Vagina (tissue), 2 donors: ENCODE measurements around the gene SCUBE1. TPM values are rescaled to one million over a fixed set of nuclear protein-coding genes. Genes with fewer than 3 reads are reported as not detected.

Source experiments
- DNase-seq, 2 donors: peaks; one replicate each; pipeline ENCODE4 v3.0.0-alpha.2; 2017; ENCODE audit errors: extremely low spot score in 2 of 2
- H3K27ac ChIP-seq: fragments of 200-600 bp; sonication (generic); one replicate; pipeline ENCODE4 v1.5.1; 2019
- H3K27me3 ChIP-seq: fragments of 200-600 bp; sonication (generic); one replicate; pipeline ENCODE4 v1.5.1; 2019
- H3K36me3 ChIP-seq, 2 donors: fragments of 200-600 bp; sonication (generic); one replicate each; pipeline ENCODE4 v1.5.1; 2017 to 2019
- H3K4me1 ChIP-seq: fragments of 200-600 bp; sonication (generic); one replicate; pipeline ENCODE4 v1.5.1; 2019
- H3K4me3 ChIP-seq, 2 donors: fragments of 200-600 bp; sonication (generic); 1 replicate in 1 of 2; 2 replicates in 1 of 2; pipeline ENCODE4 v1.5.1; 2016 to 2019
- H3K9me3 ChIP-seq: fragments of 200-600 bp; sonication (generic); one replicate; pipeline ENCODE4 v1.5.1; 2019
- POLR2A ChIP-seq, 2 donors: fragments of 450-650 bp; IDR thresholded peaks; one replicate each; pipeline ENCODE4 v1.6.1; 2017; ENCODE audit warnings: antibody characterized with exemption in 2 of 2, mild to moderate bottlenecking in 2 of 2, moderate library complexity in 2 of 2
- POLR2AphosphoS5 ChIP-seq, 2 donors: sonication (generic); formaldehyde crosslinking; IDR thresholded peaks; one replicate each; pipeline ENCODE4 v1.9.0; 2017; ENCODE audit warnings: antibody characterized with exemption in 2 of 2, mild to moderate bottlenecking in 2 of 2, low read depth in 1 of 2; ENCODE audit not compliant: insufficient read depth in 1 of 2
- intact Hi-C: fragments of 100-400 bp; cut with DNase I; formaldehyde crosslinking; loops from one replicate; pipeline ENCODE4 v1.15.1; 2023
- total RNA-seq: library from RNA; depleted of rRNA; stranded (reverse); fragments of >200 nt; gene quantifications from one replicate; pipeline ENCODE4 v1.2.3, GENCODE V29; 2016
- TF ChIP-seq, protein P1 (sequence below), 3 experiments: fragments of 450-650 bp in 2 of 3; fragments of 200-600 bp in 1 of 3; sonication (generic) in 1 of 3; IDR thresholded peaks; one replicate each; pipeline ENCODE4 v1.5.1; 2017 to 2019; ENCODE audit warnings: antibody characterized with exemption in 3 of 3, mild to moderate bottlenecking in 2 of 3, moderate library complexity in 2 of 3

Gene SCUBE1
- total RNA-seq, 1 donor from 2014 or later = 6.9 TPM

DNA sequence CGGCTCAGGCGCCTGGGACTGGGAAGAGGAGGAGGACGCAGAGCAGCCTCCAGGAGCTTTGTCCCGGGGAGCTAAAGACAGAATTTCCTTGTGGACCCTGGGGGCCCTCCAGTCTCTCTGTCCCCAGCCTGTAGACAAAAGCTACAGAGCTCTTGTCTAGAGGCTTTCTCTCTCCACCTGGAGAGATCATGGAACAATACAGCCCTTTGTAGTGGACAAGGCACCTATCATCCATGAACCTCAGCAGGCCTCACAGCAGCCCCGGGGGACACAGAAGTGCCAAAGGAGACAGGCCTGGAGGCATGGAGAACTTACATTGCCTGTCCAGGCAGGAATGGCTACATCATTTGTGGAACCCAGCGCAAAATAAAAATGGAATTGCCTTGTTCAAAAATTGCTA lies 100.5 kb downstream of the SCUBE1 start:
- intact Hi-C loops = no loop called here
- Histone ChIP-seq H3K27ac (no peak overlapping the region), H3K4me3 (no peak overlapping the region), H3K27me3 (no peaks in the 10 kb centered on the region), H3K9me3 (no peaks in the 10 kb centered on the region), H3K4me1 (no peaks in the 10 kb centered on the region), H3K36me3 (no peaks in the 10 kb centered on the region)
- no peak for DNase-seq
- TF ChIP-seq, protein P1, sequence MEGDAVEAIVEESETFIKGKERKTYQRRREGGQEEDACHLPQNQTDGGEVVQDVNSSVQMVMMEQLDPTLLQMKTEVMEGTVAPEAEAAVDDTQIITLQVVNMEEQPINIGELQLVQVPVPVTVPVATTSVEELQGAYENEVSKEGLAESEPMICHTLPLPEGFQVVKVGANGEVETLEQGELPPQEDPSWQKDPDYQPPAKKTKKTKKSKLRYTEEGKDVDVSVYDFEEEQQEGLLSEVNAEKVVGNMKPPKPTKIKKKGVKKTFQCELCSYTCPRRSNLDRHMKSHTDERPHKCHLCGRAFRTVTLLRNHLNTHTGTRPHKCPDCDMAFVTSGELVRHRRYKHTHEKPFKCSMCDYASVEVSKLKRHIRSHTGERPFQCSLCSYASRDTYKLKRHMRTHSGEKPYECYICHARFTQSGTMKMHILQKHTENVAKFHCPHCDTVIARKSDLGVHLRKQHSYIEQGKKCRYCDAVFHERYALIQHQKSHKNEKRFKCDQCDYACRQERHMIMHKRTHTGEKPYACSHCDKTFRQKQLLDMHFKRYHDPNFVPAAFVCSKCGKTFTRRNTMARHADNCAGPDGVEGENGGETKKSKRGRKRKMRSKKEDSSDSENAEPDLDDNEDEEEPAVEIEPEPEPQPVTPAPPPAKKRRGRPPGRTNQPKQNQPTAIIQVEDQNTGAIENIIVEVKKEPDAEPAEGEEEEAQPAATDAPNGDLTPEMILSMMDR (IDR thresholded peaks at IDR 0.05) = no peak
- TF ChIP-seq POLR2A (IDR thresholded peaks at IDR 0.05) (no peak), POLR2AphosphoS5 (IDR thresholded peaks at IDR 0.05; ENCODE audit: insufficient read depth in 1 of 2, low read depth in 1 of 2) (no peak)

DNA sequence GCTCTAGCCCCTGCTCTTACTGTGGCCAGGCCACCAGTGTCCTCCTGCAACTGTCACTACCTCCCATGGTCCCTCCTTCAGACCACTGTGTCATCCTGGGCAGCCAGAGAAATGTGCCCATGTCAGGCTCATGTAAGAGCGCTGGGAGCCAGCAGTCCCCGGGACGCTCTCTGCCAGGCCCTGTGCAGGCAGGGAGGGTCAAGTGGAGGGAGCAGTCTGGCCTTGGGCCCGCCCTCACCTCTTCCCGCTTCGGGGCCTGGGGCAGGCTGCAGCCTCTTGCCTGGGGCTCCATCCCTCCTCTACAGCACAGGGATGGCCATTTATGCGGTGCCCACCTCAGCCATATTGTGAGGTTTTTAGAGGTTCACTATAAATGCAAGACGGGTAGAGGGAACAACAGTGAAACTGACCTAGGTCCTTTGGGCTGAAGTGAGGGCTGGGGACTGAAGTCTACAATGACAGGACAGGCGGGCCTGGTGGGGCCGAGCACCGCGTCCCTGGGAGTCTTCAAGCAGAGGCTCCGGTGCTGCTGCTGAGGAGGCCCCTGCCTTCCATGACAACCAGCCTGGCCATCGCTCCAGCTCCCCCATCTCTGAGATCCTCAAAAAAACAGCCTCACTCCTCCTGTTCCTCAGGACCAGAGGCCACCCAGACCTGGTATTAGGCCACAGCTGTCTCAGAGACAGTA lies 101.3 kb downstream of the SCUBE1 start:
- Histone ChIP-seq H3K4me3 (no peak overlapping the region), H3K9me3 (no peaks in the 10 kb centered on the region), H3K36me3 (no peaks in the 10 kb centered on the region), H3K4me1 (no peaks in the 10 kb centered on the region), H3K27me3 (no peaks in the 10 kb centered on the region), H3K27ac (no peak overlapping the region)
- intact Hi-C loops = no loop called here
- DNase-seq = no peak
- TF ChIP-seq POLR2A (IDR thresholded peaks at IDR 0.05) (no peak), POLR2AphosphoS5 (IDR thresholded peaks at IDR 0.05; ENCODE audit: insufficient read depth in 1 of 2, low read depth in 1 of 2) (no peak)
- TF ChIP-seq, protein P1 (IDR thresholded peaks at IDR 0.05) = no peak

DNA sequence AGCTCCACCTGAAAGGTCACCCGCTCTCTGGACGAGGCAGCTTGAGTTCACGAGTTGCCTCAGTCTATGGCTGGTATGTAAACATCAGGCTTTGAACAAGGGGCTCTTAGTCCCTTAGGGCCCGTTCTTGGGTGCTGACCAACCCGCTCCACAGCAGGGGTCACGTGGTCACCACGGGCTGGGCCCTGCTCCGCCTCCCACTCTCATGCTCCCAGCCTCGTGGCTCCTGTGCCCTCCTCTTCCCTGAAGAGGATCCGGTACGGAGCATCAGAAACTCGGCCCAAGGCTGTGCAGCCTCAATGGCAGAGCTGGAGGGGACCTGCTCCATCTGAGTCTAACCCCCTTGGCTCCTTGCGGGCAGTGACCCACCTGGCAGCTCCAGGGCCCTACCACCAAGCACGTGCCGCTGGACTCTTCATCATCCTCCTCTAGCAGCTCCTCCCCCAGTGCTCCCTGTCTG lies 102.0 kb downstream of the SCUBE1 start:
- TF ChIP-seq POLR2A (IDR thresholded peaks at IDR 0.05) = no peak
- TF ChIP-seq, protein P1 (IDR thresholded peaks at IDR 0.05) = no peak
- no peak for TF ChIP-seq POLR2AphosphoS5 (IDR thresholded peaks at IDR 0.05; ENCODE audit: insufficient read depth in 1 of 2, low read depth in 1 of 2)
- H3K4me1 ChIP-seq = no peaks in the 10 kb centered on the region
- H3K27ac ChIP-seq = no peak overlapping the region
- no peaks in the 10 kb centered on the region for H3K9me3 ChIP-seq
- no peaks in the 10 kb centered on the region for H3K36me3 ChIP-seq
- no peak overlapping the region for H3K4me3 ChIP-seq
- no peaks in the 10 kb centered on the region for H3K27me3 ChIP-seq
- intact Hi-C loops = no loop called here
- no peak for DNase-seq

- Histone ChIP-seq H3K27me3 (no peaks in the 10 kb centered on the region), H3K4me1 (no peaks in the 10 kb centered on the region), H3K9me3 (no peaks in the 10 kb centered on the region), H3K27ac (no peak overlapping the region), H3K36me3 (no peaks in the 10 kb centered on the region), H3K4me3 (no peak overlapping the region)
- TF ChIP-seq, protein P1 (IDR thresholded peaks at IDR 0.05) = no peak
- no peak for TF ChIP-seq POLR2AphosphoS5 (IDR thresholded peaks at IDR 0.05; ENCODE audit: insufficient read depth in 1 of 2, low read depth in 1 of 2)
- TF ChIP-seq POLR2A (IDR thresholded peaks at IDR 0.05) = no peak
- intact Hi-C loops = no loop called here
- DNase-seq = no peak
Measured at GRCh38 chr22:43240614-43241013, 102.6 kb downstream of the SCUBE1 start.

GRCh38 chr22:43239956-43240355 lies 103.2 kb downstream of the SCUBE1 start:
- TF ChIP-seq POLR2A (IDR thresholded peaks at IDR 0.05) = no peak
- TF ChIP-seq, protein P1 (IDR thresholded peaks at IDR 0.05) = no peak
- TF ChIP-seq POLR2AphosphoS5 (IDR thresholded peaks at IDR 0.05; ENCODE audit: insufficient read depth in 1 of 2, low read depth in 1 of 2) = no peak
- Histone ChIP-seq H3K27ac (no peak overlapping the region), H3K4me1 (no peaks in the 10 kb centered on the region), H3K9me3 (no peaks in the 10 kb centered on the region), H3K4me3 (no peak overlapping the region), H3K36me3 (no peaks in the 10 kb centered on the region), H3K27me3 (no peaks in the 10 kb centered on the region)
- DNase-seq = no peak
- intact Hi-C loops = no loop called here
